HG02970 (cell line): ENCODE results near the gene FMN2.

ENCODE experiments used
- ATAC-seq: cut with Tn5 transposase; IDR thresholded peaks from one replicate; pipeline ENCODE4 v1.9.1; 2021; ENCODE audit warnings: mild to moderate bottlenecking, moderate library complexity, moderate number of reproducible peaks; ENCODE audit not compliant: unreplicated experiment, low FRiP score

FMN2 gene

GRCh38 chr1:240192851-240193250, 101.2 kb downstream of the FMN2 start:
- no peak for ATAC-seq

- no peak for ATAC-seq
These were observed 102.0 kb downstream of the FMN2 start for GRCh38 chr1:240193679-240194078.

- ATAC-seq = no peak
These were observed 102.4 kb downstream of the FMN2 start for GRCh38 chr1:240194120-240194519.

- no peak for ATAC-seq
These were observed 106.7 kb downstream of the FMN2 start for GRCh38 chr1:240198376-240198775.

- no peak for ATAC-seq
These were observed 108.3 kb downstream of the FMN2 start for GRCh38 chr1:240199758-240200645.

- ATAC-seq = no peak
These were observed 110.2 kb downstream of the FMN2 start for GRCh38 chr1:240201931-240202330.

- no peak for ATAC-seq
These were observed 115.5 kb downstream of the FMN2 start for GRCh38 chr1:240207073-240207709.

GRCh38 chr1:240210026-240210425, 118.3 kb downstream of the FMN2 start:
- ATAC-seq = no peak

GRCh38 chr1:240212556-240212955, 120.9 kb downstream of the FMN2 start:
- ATAC-seq = no peak

GRCh38 chr1:240217403-240217802, 125.7 kb downstream of the FMN2 start:
- ATAC-seq = no peak

- no peak for ATAC-seq
These were observed 127.4 kb downstream of the FMN2 start for GRCh38 chr1:240219104-240219503.

- ATAC-seq = no peak
These were observed 134.4 kb downstream of the FMN2 start for GRCh38 chr1:240226102-240226501.

GRCh38 chr1:240230816-240231215, 139.1 kb downstream of the FMN2 start:
- ATAC-seq = no peak

GRCh38 chr1:240232530-240232929, 140.8 kb downstream of the FMN2 start:
- ATAC-seq = no peak

- ATAC-seq = no peak
These were observed 143.0 kb downstream of the FMN2 start for GRCh38 chr1:240234485-240235210.

- no peak for ATAC-seq
These were observed 144.0 kb downstream of the FMN2 start for GRCh38 chr1:240235521-240236288.

GRCh38 chr1:240237305-240237721, 145.6 kb downstream of the FMN2 start:
- ATAC-seq = no peak

- no peak for ATAC-seq
These were observed 147.6 kb downstream of the FMN2 start for GRCh38 chr1:240239309-240239708.

- ATAC-seq = no peak
These were observed 149.6 kb downstream of the FMN2 start for GRCh38 chr1:240241278-240241677.

- no peak for ATAC-seq
These were observed 151.0 kb downstream of the FMN2 start for GRCh38 chr1:240242601-240243144.
